Esophagus muscularis mucosa (tissue), 3 donors: Measurements from ENCODE around the gene TRAPPC12.

Source experiments
- POLR2A ChIP-seq: fragments of 450-650 bp; IDR thresholded peaks from one replicate; pipeline ENCODE4 v1.6.1; 2017; ENCODE audit warnings: antibody characterized with exemption, moderate library complexity, mild to moderate bottlenecking, low read depth
- POLR2AphosphoS5 ChIP-seq, 2 donors: sonication (generic); formaldehyde crosslinking; IDR thresholded peaks; one replicate each; pipeline ENCODE4 v1.6.1; 2017; ENCODE audit warnings: antibody characterized with exemption in 2 of 2
- TF ChIP-seq, protein P1 (sequence below), 3 experiments: fragments of 200-600 bp in 2 of 3; fragments of 450-650 bp in 1 of 3; sonication (generic) in 2 of 3; IDR thresholded peaks; one replicate each; pipeline ENCODE4 v1.5.1; 2017 to 2019; ENCODE audit warnings: antibody characterized with exemption in 3 of 3, mild to moderate bottlenecking in 2 of 3, moderate library complexity in 1 of 3

DNA sequence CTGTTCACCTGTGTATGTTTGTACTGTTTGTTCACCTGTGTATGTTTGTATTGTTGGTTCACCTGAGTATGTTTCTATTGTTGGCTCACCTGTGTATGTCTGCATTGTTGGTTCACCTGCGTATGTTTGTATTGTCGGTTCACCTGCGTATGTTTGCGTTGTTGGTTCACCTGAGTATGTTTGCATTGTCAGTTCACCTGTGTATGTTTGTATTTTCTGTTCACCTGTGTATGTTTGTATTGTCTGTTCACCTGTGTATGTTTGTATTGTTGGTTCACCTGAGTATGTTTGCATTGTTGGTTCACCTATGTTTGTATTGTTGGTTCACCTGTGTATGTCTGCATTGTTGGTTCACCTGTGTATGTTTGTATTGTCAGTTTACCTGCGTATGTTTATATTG lies 125.2 kb downstream of the TRAPPC12 start:
- TF ChIP-seq, protein P1, sequence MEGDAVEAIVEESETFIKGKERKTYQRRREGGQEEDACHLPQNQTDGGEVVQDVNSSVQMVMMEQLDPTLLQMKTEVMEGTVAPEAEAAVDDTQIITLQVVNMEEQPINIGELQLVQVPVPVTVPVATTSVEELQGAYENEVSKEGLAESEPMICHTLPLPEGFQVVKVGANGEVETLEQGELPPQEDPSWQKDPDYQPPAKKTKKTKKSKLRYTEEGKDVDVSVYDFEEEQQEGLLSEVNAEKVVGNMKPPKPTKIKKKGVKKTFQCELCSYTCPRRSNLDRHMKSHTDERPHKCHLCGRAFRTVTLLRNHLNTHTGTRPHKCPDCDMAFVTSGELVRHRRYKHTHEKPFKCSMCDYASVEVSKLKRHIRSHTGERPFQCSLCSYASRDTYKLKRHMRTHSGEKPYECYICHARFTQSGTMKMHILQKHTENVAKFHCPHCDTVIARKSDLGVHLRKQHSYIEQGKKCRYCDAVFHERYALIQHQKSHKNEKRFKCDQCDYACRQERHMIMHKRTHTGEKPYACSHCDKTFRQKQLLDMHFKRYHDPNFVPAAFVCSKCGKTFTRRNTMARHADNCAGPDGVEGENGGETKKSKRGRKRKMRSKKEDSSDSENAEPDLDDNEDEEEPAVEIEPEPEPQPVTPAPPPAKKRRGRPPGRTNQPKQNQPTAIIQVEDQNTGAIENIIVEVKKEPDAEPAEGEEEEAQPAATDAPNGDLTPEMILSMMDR (IDR thresholded peaks at IDR 0.05): no peak
- TF ChIP-seq POLR2AphosphoS5 (IDR thresholded peaks at IDR 0.05) (no peak), POLR2A (no peak)
